HEK293 (cell line): ENCODE data around the gene RRP15.

Source experiments
- GLIS2 ChIP-seq: fragments of 450-650 bp; formaldehyde crosslinking; IDR thresholded peaks from 2 replicates; pipeline ENCODE4 v1.5.1; 2016; ENCODE audit warnings: missing biosample characterization, missing genetic modification characterization
- PRDM6 ChIP-seq: fragments of 450-650 bp; formaldehyde crosslinking; IDR thresholded peaks from 2 replicates; pipeline ENCODE4 v1.5.1; 2017; ENCODE audit warnings: missing biosample characterization, missing genetic modification characterization
- YY1 ChIP-seq: fragments of 450-650 bp; formaldehyde crosslinking; IDR thresholded peaks from 2 replicates; pipeline ENCODE4 v1.5.1; 2018; ENCODE audit warnings: missing biosample characterization, missing genetic modification characterization
- ZBTB7A ChIP-seq: fragments of 450-650 bp; formaldehyde crosslinking; IDR thresholded peaks from 2 replicates; pipeline ENCODE4 v1.5.1; 2016; ENCODE audit warnings: low read depth, missing biosample characterization, missing genetic modification characterization
- ZFP69B ChIP-seq: fragments of 450-650 bp; formaldehyde crosslinking; IDR thresholded peaks from 2 replicates; pipeline ENCODE4 v1.5.1; 2016; ENCODE audit warnings: missing biosample characterization, missing genetic modification characterization
- ZNF112 ChIP-seq: fragments of 450-650 bp; formaldehyde crosslinking; IDR thresholded peaks from 2 replicates; pipeline ENCODE4 v1.5.0; 2017; ENCODE audit warnings: missing biosample characterization, missing genetic modification characterization
- ZNF114 ChIP-seq: fragments of 450-650 bp; formaldehyde crosslinking; IDR thresholded peaks from 2 replicates; pipeline ENCODE4 v1.5.0; 2017; ENCODE audit warnings: missing biosample characterization, missing genetic modification characterization
- ZNF121 ChIP-seq: fragments of 450-650 bp; formaldehyde crosslinking; IDR thresholded peaks from 2 replicates; pipeline ENCODE4 v1.5.1; 2016; ENCODE audit warnings: missing biosample characterization, missing genetic modification characterization
- ZNF138 ChIP-seq: fragments of 450-650 bp; formaldehyde crosslinking; IDR thresholded peaks from 2 replicates; pipeline ENCODE4 v1.5.1; 2016; ENCODE audit warnings: missing biosample characterization, missing genetic modification characterization, borderline replicate concordance
- ZNF169 ChIP-seq: fragments of 450-650 bp; formaldehyde crosslinking; IDR thresholded peaks from 2 replicates; pipeline ENCODE4 v1.5.1; 2016; ENCODE audit warnings: missing biosample characterization, missing genetic modification characterization
- ZNF2 ChIP-seq: fragments of 450-650 bp; formaldehyde crosslinking; IDR thresholded peaks from 2 replicates; pipeline ENCODE4 v1.5.1; 2016; ENCODE audit warnings: missing biosample characterization, missing genetic modification characterization
- ZNF292 ChIP-seq: fragments of 450-650 bp; formaldehyde crosslinking; IDR thresholded peaks from 2 replicates; pipeline ENCODE4 v1.5.1; 2016; ENCODE audit warnings: low read depth, missing biosample characterization, missing genetic modification characterization, borderline replicate concordance
- ZNF354C ChIP-seq: fragments of 450-650 bp; formaldehyde crosslinking; IDR thresholded peaks from 2 replicates; pipeline ENCODE4 v1.5.1; 2016; ENCODE audit warnings: missing biosample characterization, missing genetic modification characterization, low read depth, borderline replicate concordance
- ZNF426 ChIP-seq: fragments of 450-650 bp; formaldehyde crosslinking; IDR thresholded peaks from 2 replicates; pipeline ENCODE4 v1.5.1; 2017; ENCODE audit warnings: missing biosample characterization, missing genetic modification characterization, mild to moderate bottlenecking, inconsistent platforms, moderate library complexity
- ZNF513 ChIP-seq: fragments of 450-650 bp; IDR thresholded peaks from 2 replicates; pipeline ENCODE4 v1.5.1; 2018; ENCODE audit warnings: missing biosample characterization, missing genetic modification characterization
- ZNF560 ChIP-seq: fragments of 450-650 bp; formaldehyde crosslinking; IDR thresholded peaks from 2 replicates; pipeline ENCODE4 v1.5.1; 2017; ENCODE audit warnings: missing biosample characterization, missing genetic modification characterization, borderline replicate concordance
- ZNF677 ChIP-seq: fragments of 450-650 bp; IDR thresholded peaks from 2 replicates; pipeline ENCODE4 v1.5.0; 2018; ENCODE audit warnings: missing biosample characterization, mild to moderate bottlenecking, missing genetic modification characterization, moderate library complexity
- ZSCAN18 ChIP-seq: fragments of 450-650 bp; formaldehyde crosslinking; IDR thresholded peaks from 2 replicates; pipeline ENCODE4 v1.5.1; 2016; ENCODE audit warnings: missing biosample characterization, missing genetic modification characterization
- TF ChIP-seq, protein P1 (sequence below): fragments of 450-650 bp; formaldehyde crosslinking; IDR thresholded peaks from 2 replicates; pipeline ENCODE4 v1.5.1; 2016; ENCODE audit warnings: missing biosample characterization, missing genetic modification characterization
- TF ChIP-seq, protein P2 (sequence below): fragments of 450-650 bp; formaldehyde crosslinking; IDR thresholded peaks from 2 replicates; pipeline ENCODE4 v1.5.1; 2016; ENCODE audit warnings: missing biosample characterization, missing genetic modification characterization
- TF ChIP-seq, protein P3 (sequence below): fragments of 450-650 bp; formaldehyde crosslinking; IDR thresholded peaks from 2 replicates; pipeline ENCODE4 v1.5.1; 2016; ENCODE audit warnings: missing biosample characterization, missing genetic modification characterization
- TF ChIP-seq, protein P4 (sequence below): fragments of 450-650 bp; formaldehyde crosslinking; IDR thresholded peaks from 2 replicates; pipeline ENCODE4 v1.5.1; 2016; ENCODE audit warnings: missing biosample characterization, missing genetic modification characterization, low read depth
- TF ChIP-seq, protein P5 (sequence below): fragments of 450-650 bp; formaldehyde crosslinking; IDR thresholded peaks from 2 replicates; pipeline ENCODE4 v1.5.1; 2016; ENCODE audit warnings: missing biosample characterization, missing genetic modification characterization

The RRP15 gene

DNA sequence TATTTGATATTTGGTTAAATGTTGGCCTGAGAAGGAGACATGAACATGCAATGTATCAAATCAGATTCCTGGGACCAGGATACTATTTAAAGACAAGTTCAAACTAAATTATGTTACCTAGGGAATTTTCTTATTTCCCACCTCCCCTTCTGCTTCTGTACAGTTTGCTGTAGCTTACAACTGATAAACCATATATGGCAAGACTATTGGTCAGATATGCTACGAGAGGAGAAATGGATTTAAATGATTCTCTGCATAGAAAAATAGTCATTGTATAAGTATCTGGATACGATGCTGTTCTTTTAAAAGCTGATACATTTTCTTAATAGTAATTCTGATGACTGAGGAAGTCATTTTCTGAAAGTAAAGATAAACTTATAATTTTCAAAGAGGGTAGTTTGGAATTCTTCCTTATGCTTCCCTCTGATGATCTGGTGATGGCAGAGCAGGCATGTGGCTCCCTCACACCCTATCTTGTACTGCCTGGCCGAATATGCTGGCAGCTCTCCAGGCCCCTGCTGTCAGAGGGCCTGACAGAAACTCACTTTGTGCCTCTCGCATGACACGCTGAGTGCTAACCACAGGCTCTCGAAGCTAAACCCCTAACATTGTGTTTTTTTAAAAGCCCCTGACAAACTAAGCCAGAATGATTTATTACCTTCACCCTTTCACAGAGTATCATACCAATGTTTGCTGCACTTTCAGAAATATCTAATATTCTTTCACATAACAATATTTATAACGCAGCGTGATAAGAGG is 19.4 kb downstream of the RRP15 start (continued):
- TF ChIP-seq, protein P1, sequence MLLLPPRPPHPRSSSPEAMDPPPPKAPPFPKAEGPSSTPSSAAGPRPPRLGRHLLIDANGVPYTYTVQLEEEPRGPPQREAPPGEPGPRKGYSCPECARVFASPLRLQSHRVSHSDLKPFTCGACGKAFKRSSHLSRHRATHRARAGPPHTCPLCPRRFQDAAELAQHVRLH (tag by site-specific recombination) = 0 out of 2 replicates have a peak, but pooled peaks have one; percentile 22
- TF ChIP-seq ZNF114 (tag by site-specific recombination) = no peak
- no peak for TF ChIP-seq ZNF560 (tag by site-specific recombination)
- no peak for TF ChIP-seq GLIS2 (tag by site-specific recombination)
- no peak for TF ChIP-seq ZSCAN18 (tag by site-specific recombination)
- TF ChIP-seq ZNF138 = no peak
- TF ChIP-seq ZBTB7A (tag by site-specific recombination) = no peak
- TF ChIP-seq, protein P2, sequence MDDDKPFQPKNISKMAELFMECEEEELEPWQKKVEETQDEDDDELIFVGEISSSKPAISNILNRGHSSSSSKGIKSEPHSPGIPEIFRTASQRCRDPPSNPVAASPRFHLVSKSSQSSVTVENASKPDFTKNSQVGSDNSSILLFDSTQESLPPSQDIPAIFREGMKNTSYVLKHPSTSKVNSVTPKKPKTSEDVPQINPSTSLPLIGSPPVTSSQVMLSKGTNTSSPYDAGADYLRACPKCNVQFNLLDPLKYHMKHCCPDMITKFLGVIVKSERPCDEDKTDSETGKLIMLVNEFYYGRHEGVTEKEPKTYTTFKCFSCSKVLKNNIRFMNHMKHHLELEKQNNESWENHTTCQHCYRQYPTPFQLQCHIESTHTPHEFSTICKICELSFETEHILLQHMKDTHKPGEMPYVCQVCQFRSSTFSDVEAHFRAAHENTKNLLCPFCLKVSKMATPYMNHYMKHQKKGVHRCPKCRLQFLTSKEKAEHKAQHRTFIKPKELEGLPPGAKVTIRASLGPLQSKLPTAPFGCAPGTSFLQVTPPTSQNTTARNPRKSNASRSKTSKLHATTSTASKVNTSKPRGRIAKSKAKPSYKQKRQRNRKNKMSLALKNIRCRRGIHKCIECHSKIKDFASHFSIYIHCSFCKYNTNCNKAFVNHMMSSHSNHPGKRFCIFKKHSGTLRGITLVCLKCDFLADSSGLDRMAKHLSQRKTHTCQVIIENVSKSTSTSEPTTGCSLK = no peak
- TF ChIP-seq YY1 (tag by site-specific recombination) = no peak
- TF ChIP-seq ZNF677 = no peak
- no peak for TF ChIP-seq ZNF112 (tag by site-specific recombination)
- no peak for TF ChIP-seq ZNF354C
- TF ChIP-seq, protein P3, sequence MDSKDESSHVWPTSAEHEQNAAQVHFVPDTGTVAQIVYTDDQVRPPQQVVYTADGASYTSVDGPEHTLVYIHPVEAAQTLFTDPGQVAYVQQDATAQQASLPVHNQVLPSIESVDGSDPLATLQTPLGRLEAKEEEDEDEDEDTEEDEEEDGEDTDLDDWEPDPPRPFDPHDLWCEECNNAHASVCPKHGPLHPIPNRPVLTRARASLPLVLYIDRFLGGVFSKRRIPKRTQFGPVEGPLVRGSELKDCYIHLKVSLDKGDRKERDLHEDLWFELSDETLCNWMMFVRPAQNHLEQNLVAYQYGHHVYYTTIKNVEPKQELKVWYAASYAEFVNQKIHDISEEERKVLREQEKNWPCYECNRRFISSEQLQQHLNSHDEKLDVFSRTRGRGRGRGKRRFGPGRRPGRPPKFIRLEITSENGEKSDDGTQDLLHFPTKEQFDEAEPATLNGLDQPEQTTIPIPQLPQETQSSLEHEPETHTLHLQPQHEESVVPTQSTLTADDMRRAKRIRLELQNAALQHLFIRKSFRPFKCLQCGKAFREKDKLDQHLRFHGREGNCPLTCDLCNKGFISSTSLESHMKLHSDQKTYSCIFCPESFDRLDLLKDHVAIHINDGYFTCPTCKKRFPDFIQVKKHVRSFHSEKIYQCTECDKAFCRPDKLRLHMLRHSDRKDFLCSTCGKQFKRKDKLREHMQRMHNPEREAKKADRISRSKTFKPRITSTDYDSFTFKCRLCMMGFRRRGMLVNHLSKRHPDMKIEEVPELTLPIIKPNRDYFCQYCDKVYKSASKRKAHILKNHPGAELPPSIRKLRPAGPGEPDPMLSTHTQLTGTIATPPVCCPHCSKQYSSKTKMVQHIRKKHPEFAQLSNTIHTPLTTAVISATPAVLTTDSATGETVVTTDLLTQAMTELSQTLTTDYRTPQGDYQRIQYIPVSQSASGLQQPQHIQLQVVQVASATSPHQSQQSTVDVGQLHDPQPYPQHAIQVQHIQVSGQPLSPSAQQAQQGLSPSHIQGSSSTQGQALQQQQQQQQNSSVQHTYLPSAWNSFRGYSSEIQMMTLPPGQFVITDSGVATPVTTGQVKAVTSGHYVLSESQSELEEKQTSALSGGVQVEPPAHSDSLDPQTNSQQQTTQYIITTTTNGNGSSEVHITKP = peak; percentile 37; the same call in 1 of the 2 replicates
- no peak for TF ChIP-seq ZNF513 (tag by site-specific recombination)
- TF ChIP-seq ZNF121 (tag by site-specific recombination) = no peak
- no peak for TF ChIP-seq ZNF292 (tag by site-specific recombination)
- peak; percentile 64; the same call in 1 of the 2 replicates for TF ChIP-seq ZNF2 (tag by site-specific recombination)
- TF ChIP-seq ZNF169 (tag by site-specific recombination) = no peak
- no peak for TF ChIP-seq ZNF426
- TF ChIP-seq, protein P4, sequence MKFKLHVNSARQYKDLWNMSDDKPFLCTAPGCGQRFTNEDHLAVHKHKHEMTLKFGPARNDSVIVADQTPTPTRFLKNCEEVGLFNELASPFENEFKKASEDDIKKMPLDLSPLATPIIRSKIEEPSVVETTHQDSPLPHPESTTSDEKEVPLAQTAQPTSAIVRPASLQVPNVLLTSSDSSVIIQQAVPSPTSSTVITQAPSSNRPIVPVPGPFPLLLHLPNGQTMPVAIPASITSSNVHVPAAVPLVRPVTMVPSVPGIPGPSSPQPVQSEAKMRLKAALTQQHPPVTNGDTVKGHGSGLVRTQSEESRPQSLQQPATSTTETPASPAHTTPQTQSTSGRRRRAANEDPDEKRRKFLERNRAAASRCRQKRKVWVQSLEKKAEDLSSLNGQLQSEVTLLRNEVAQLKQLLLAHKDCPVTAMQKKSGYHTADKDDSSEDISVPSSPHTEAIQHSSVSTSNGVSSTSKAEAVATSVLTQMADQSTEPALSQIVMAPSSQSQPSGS = no peak
- peak; percentile 43; the same call in 1 of the 2 replicates for TF ChIP-seq ZFP69B
- peak; percentile 99 for TF ChIP-seq PRDM6 (tag by site-specific recombination)
- TF ChIP-seq, protein P5, sequence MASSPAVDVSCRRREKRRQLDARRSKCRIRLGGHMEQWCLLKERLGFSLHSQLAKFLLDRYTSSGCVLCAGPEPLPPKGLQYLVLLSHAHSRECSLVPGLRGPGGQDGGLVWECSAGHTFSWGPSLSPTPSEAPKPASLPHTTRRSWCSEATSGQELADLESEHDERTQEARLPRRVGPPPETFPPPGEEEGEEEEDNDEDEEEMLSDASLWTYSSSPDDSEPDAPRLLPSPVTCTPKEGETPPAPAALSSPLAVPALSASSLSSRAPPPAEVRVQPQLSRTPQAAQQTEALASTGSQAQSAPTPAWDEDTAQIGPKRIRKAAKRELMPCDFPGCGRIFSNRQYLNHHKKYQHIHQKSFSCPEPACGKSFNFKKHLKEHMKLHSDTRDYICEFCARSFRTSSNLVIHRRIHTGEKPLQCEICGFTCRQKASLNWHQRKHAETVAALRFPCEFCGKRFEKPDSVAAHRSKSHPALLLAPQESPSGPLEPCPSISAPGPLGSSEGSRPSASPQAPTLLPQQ (tag by site-specific recombination) = peak; percentile 50; the same call in 1 of the 2 replicates
